Suprapubic skin (tissue), 3 donors: ENCODE results near the gene GAL3ST2.
"Not testable (repeated sequence)": the region's sequence is repeated elsewhere in the genome, so short reads cannot be mapped to it uniquely, and the experiment has no call there.

ENCODE experiments used
- POLR2A ChIP-seq, 2 donors: fragments of 450-650 bp; IDR thresholded peaks; one replicate each; pipeline ENCODE4 v1.6.1; 2017; ENCODE audit warnings: antibody characterized with exemption in 2 of 2, mild to moderate bottlenecking in 2 of 2, moderate library complexity in 2 of 2
- TF ChIP-seq, protein P1 (sequence below), 2 donors: fragments of 200-600 bp in 1 of 2; fragments of 450-650 bp in 1 of 2; sonication (generic) in 1 of 2; IDR thresholded peaks; one replicate each; pipeline ENCODE4 v1.5.1; 2016 to 2019; ENCODE audit warnings: antibody characterized with exemption in 2 of 2, mild to moderate bottlenecking in 1 of 2, moderate library complexity in 1 of 2

DNA sequence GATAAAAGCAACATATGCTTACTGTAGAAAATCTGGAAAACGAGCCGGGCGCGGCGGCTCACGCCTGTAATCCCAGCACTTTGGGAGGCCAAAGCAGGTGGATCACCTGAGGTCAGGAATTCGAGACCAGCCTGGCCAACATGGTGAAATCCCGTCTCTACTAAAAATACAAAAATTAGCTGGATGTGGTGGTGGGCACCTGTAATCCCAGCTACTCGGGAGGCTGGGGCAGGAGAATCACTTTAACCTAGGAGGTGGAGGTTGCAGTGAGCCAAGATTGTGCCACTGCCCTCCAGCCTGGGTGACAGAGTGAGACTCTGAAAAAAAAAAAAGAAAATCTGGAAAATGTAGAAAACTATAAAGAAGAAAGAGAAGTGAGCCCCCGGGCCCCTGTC, 41.2 kb downstream of the GAL3ST2 start:
- TF ChIP-seq, protein P1, sequence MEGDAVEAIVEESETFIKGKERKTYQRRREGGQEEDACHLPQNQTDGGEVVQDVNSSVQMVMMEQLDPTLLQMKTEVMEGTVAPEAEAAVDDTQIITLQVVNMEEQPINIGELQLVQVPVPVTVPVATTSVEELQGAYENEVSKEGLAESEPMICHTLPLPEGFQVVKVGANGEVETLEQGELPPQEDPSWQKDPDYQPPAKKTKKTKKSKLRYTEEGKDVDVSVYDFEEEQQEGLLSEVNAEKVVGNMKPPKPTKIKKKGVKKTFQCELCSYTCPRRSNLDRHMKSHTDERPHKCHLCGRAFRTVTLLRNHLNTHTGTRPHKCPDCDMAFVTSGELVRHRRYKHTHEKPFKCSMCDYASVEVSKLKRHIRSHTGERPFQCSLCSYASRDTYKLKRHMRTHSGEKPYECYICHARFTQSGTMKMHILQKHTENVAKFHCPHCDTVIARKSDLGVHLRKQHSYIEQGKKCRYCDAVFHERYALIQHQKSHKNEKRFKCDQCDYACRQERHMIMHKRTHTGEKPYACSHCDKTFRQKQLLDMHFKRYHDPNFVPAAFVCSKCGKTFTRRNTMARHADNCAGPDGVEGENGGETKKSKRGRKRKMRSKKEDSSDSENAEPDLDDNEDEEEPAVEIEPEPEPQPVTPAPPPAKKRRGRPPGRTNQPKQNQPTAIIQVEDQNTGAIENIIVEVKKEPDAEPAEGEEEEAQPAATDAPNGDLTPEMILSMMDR (IDR thresholded peaks at IDR 0.05): not testable (repeated sequence)
- TF ChIP-seq POLR2A (IDR thresholded peaks at IDR 0.05): not testable (repeated sequence)
